HG02588 (cell line): ENCODE data around the gene IFNGR2.
A peak's percentile ranks its signal among the peaks of the same experiment; 100 is the strongest.
"Not testable (repeated sequence)": the region's sequence is repeated elsewhere in the genome, so short reads cannot be mapped to it uniquely, and the experiment has no call there.

Experiments used
- ATAC-seq: cut with Tn5 transposase; IDR thresholded peaks from one replicate; pipeline ENCODE4 v1.9.1; 2021; ENCODE audit warnings: mild to moderate bottlenecking, moderate library complexity; ENCODE audit not compliant: unreplicated experiment

Gene IFNGR2

DNA sequence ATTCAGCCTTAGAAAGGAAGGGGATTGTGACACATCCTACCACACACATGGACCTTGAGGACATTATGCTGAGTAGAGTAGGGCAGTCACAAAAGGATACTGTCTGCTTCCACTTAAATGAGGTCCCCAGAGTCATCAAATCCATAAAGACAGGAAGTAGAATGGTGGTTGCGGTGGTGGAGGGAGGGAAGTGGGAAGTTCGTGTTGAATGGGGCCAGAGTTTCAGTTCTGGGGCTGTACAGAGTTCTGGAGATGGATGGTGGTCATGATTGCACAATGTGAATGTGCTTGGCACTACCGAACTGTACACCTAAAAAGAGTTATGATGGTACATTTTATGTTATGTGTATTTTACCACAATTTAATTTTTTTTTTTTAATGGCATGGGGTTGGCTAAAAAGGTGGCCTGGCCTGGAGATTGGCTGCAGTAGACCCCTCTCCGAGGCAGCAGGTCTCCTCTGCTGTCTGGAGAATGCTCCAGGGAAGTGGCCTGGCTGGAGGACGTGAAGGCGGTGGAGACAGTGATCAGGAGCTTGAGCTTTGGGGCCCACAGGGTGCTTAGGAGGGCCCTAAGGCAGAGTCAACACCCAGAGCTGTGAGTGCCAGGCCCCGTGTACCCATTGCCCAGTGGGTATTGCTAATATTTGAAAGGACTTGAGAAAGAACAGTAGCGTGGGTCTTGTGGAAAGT lies 30.4 kb downstream of the IFNGR2 start:
- ATAC-seq: no peak

DNA sequence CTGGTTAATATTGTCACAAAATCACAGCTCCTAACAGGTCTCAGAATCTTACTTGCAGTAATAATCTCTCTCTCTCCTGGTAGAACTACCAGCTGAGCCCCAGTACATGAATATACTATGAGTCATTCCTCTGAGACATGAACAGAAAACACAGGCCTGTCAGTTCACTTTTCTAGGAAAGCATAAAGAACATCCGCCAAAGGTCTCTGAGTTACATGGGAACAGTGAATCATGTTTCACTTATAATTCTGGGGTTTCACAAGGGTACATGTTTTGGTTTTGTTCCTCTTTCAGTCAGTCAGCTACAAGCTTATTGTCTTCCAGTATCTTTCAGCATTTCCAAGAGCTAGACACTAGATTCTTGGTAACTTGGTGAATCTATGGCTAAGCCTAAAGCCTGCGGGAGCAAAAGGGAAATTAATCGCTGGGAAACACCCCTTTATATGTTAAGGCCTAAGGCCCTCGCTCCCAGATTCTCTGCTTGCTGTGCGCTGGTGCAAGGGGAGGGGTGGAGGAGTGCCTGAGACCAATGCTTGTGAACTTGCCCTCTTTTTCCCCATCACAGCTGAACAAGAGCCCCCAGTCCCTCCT lies 31.7 kb downstream of the IFNGR2 start:
- ATAC-seq: peak; percentile 87

DNA sequence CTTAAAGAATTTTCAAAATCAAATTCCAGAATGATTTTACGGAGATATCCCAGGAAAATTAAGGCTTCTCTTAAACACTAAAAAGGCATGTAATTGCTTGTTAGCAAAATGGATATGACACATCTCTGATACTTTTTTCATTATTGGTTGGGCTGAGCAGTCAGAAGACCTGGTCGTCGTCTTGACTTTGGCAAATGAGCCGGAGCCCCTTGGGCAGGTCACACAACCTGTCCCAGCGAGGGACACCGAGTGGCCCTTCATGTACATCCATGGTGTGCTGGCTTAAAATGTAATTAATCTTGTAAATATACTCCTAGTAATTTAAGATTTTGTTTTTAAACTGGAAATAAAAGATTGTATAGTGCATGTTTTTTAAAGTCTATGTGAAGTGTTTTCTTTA lies 33.9 kb downstream of the IFNGR2 start:
- ATAC-seq: no peak

DNA sequence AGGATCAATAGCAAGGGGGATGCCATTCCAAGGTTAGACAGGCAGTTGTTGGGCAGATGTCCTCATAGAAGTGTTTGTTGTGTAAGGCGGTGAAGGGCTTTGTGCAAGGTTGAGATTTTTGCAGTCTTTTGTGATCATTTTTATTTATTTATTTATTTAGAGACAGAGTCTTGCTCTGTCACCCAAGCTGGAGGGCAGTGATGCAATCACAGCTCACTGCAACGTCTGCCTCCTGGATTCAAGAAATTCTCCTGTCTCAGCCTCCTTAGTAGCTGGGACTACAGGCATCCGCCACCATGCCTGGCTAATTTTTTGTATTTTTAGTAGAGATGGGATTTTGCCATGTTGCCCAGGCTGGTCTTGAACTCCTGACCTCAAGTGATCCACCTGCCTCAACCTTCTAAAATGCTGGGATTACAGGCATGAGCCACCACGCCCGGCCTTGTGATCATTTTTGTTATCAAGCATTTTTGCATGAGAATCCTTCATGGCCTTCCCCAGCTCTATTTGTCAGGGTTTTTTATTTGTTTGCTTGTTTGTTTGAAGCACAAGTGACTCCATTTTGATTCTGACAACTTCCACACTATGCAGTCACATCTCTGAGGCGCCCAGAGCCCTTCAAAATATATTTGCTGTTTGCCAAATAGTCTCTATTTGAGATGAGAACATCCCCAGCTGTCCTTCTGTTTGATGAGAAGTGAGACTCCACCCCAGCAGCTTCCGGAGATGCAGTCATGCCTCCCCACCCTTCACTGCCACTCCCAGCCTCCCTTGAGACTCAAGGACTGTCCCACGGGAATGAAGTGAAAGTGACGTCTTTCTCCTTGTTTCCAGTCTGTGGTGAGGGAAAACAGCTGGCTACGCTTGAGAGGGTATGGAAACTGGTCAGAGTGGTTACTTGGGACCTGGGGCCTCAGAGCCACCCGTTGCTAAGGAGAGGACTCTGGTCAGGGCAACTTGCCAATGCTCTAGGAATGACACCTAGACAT lies 38.6 kb downstream of the IFNGR2 start:
- ATAC-seq: peak; percentile 70

DNA sequence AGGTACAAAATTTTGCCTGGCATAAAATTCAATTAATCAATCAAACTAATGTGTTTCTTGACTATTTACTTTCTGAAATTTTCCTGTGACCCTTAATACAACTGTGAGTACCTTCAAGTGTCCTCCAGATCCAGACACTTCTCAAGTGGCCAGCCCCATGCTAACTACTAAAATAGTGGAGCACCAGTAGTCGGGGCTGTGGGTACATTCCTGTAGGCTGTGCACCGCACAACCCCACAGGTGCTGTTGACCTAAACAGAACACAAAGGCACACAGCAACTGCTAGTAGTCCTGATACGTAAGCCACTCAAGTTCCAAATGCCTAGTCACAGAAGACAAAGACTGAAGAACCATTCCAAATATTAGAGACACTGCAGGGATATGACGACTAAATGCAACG lies 40.0 kb downstream of the IFNGR2 start:
- no peak for ATAC-seq

DNA sequence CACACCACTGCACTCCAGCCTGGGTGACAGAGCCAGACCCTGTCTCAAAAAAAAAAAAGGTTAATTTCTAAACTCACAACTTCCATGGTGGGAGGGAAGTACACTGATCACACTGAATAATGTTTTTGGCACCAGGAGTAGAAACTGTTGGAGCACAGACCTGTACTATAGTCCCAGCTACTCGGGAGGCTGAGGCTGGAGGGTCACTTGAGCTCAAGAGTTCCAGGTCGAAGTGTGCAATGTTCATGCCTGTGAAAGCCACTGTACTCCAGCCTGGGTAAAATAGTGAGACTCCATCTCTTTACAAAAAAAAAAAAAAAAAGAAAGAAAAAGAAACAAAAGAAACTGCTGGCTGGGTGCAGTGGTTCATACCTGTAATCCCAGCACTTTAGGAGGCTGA lies 41.3 kb downstream of the IFNGR2 start:
- ATAC-seq: no peak

DNA sequence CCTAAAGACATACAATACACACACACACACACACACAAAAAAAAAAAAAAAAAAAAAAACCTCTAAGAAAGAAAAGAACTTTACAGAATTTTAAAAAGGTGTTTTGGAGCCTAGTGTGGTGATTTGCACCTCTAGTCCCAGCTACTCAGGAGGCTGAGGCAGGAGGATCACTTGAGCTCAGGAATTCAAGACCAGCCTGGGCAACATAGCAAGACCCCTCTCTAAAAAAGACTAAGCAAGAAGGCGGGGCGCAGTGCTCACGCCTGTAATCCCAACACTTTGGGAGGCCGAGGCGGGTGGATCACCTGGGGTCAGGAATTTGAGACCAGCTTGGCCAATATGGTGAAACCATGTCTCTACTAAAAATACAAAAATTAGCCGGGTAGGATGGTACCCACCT lies 43.4 kb downstream of the IFNGR2 start:
- not testable (repeated sequence) for ATAC-seq

- no peak for ATAC-seq
These were observed 46.4 kb downstream of the IFNGR2 start for GRCh38 chr21:33449616-33450015.

DNA sequence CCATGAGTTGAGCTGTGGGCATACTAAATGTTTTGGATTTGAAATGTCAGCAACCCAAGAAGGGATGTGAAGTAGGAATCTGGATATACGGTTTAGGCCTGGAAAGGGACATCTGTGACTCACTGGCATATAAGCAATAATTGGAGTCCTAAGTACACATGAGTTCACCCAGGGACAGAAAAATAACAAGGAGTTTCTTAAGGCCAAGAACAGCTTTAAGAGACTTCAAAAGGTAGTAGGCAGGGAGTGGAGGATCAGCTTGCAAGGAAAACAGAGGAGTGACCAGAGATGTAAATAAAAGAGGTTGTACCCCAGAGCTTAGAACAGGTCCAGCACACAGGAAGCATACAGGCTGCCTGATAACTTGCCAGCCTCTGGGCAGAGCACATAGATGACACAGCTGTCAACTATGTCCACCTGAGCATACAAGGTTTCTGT lies 48.4 kb downstream of the IFNGR2 start:
- ATAC-seq: no peak

DNA sequence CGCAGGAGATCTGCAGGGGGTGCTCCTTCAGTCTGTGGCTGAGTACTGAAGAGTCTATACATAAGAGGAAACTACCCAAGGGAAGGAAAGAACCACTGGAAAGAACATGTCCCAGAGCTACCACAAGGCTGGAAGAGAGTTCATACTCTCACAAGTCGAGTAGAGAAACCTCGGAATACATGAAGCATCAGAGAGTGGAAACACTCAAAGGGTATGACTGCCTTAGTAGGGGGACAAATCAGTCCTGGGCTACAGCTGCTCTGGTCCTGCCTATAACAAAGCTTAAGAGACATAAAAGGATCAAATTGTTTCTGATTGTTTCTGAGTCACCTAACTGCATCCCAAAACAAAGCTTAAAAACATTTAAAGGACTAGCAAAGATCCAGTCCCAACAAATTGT lies 49.1 kb downstream of the IFNGR2 start:
- no peak for ATAC-seq

DNA sequence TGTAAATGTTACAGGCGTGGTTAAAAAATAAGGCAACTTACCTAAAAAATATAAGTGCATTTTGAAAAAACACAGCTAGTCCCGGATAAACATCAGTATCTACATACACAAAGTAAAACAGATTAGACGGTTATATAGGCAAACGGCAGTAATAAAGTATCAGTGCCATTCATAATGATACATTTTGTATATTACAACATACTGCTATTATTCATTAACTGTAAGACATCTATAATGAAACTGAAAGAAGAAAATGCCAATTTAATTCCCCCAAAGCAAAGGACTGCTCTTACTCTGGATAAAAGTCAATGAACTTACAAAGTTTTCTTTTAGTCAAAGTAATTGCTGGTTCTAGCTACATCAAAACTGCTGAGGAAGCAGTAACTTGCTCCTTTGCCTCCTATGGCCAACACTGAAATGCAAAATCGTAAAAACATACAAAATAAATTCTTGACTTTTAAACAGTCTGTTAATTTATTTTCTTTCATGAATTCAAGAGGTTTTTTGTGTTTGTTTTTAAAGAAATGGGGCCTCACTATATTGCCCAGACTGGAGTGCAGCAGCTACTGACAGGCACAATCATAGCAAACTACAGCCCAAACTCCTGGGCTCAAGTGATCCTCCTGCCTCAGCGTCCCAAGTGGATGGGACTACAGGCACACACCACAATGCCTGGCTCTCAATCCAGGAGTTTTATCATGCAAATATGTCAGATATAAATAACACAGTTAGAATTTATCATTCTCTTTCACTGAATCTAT lies 52.7 kb downstream of the IFNGR2 start:
- no peak for ATAC-seq

DNA sequence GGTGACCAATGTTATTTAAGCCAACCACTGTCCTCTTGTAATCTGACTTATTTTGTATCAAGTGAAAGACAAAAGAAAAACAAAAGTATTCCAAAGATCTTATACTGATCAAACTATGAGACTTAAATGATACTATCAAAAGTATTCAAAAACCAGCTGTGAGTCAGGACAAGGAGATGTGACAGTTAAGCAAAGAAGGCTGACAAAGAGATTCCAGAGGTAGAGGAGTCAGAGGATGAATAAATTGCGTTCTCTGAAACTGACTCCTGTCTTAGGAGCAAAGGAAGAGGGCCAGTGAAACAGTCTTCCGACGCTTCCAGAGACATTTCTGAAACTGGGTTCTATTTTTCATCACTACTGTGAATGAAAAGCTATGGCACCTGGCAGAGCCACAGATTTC lies 55.6 kb downstream of the IFNGR2 start:
- no peak for ATAC-seq

DNA sequence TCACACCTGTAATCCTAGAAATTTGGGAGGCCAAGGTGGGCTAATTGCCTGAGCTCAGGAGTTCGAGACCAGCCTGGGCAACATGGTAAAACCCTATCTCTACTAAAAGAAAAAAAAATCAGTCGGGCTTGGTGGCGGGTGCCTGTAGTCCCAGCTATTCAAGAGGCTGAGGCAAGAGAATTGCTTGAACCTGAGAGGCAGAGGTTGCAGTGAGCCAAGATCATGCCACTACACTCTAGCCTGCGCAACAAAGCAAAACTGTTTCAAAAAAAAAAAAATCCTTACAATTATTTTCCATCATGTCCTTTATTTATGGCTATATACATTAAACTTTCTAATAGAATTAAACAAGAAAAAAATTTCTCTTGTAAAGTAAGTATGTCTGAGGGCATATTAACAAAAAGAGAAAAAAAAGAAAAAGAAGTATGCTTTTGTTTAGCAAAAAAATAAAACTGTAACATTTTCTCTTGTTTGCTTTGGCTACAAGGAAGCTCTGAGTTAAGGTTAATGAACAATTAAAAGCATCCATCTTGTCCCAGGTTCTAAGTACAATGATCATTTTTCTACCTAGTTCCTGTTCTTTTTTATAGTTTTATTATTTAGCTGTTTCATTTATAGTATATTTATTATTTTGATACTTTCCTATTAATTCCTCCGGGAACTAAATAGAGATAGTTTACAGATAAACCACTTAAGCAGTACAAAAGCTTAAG lies 58.5 kb downstream of the IFNGR2 start:
- ATAC-seq: no peak

DNA sequence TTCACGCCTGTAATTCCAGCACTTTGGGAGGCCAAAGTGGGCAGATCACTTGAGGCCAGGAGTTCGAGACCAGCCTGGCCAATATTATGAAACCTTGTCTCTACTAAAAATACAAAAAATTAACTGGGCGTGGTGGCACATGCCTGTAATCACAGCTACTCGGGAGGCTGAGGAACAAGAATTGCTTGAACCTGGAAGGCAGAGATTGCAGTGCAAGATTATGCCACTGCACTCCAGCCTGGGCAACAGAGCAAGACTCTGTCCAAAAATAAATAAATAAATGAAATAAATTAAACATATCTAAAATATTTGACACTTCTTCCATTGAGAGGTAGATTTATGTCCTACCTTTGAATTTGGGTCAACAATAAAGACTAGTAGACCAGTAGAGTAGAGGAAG lies 66.0 kb downstream of the IFNGR2 start:
- not testable (repeated sequence) for ATAC-seq

GRCh38 chr21:33470701-33471100 lies 67.5 kb downstream of the IFNGR2 start:
- no peak for ATAC-seq

DNA sequence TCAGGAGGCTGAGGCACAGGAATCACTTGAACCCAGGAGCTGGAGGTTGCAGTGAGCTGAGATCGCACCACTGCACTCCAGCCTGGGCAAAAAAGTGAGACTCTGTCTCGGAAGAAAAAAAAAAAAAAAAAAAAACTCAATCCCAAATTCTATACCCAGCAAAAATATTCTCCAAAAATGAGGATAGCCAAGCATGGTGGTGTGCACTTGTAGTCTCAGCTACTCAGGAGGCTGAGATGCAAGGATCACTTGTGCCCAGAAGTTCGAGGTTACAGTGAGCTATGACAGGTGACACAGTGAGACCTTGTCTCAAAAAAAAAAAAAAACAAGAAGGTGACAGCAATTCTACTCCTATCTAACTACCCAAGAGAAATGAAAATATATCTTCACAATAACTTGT lies 70.1 kb downstream of the IFNGR2 start:
- no peak for ATAC-seq

- no peak for ATAC-seq
These were observed 73.9 kb downstream of the IFNGR2 start for GRCh38 chr21:33477066-33477465.

DNA sequence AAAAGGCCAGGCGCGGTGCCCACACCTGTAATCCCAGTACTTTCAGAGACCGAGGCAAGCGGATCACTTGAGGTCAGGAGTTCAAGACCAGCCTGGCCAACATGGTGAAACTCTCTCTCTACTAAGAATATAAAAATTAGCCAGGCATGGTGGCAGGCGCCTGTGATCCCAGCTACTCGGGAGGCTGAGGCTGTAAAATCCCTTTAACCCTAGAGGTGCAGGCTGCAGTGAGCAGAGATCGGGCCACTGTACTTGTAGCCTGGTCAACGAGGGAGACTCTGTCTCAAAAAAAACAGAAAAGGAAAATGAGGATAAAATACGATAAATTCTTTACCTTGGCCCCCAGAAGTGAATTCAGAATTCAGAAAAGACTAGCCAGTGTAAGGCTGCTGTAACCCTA lies 75.0 kb downstream of the IFNGR2 start:
- no peak for ATAC-seq

- peak; percentile 16 for ATAC-seq
These were observed 75.9 kb downstream of the IFNGR2 start for GRCh38 chr21:33478935-33479678.
